Transverse colon (tissue), 3 donors: ENCODE results near the gene ZNF641.

Experiments
- CTCF ChIP-seq, 5 experiments: fragments of 200-600 bp in 3 of 5; fragments of 450-650 bp in 2 of 5; sonication (generic) in 3 of 5; IDR thresholded peaks; 1 replicate in 2 of 5; 2 replicates in 3 of 5; pipeline ENCODE4 v1.5.1; 2016 to 2017; ENCODE audit warnings: antibody characterized with exemption in 5 of 5, inconsistent platforms in 3 of 5, mild to moderate bottlenecking in 2 of 5, moderate library complexity in 1 of 5
- EP300 ChIP-seq: sonication (generic); formaldehyde crosslinking; IDR thresholded peaks from one replicate; pipeline ENCODE4 v1.6.1; 2017; ENCODE audit warnings: antibody characterized with exemption, low read depth
- POLR2A ChIP-seq: fragments of 450-650 bp; IDR thresholded peaks from one replicate; pipeline ENCODE4 v1.6.1; 2016; ENCODE audit warnings: antibody characterized with exemption, mild to moderate bottlenecking, moderate library complexity

- TF ChIP-seq CTCF (IDR thresholded peaks at IDR 0.05), result no peak
- TF ChIP-seq POLR2A, result no peak
- no peak for TF ChIP-seq EP300
Observed at GRCh38 chr12:48307269-48307668, 43.5 kb downstream of the ZNF641 start.
